ENCODE data around the gene QTRT2. TPM values are rescaled to one million over a fixed set of nuclear protein-coding genes. Genes with fewer than 3 reads are reported as not detected.

The QTRT2 gene
- total RNA-seq, 1 experiment from 2014 or later = 38.0 TPM

- no peaks in the 10 kb centered on the region for H3K79me2 ChIP-seq (ENCODE audit: low read length)
- intact Hi-C loops (cut with micrococcal nuclease) = no loop called here
Measured at GRCh38 chr3:114114719-114115118, 58.2 kb downstream of the QTRT2 start.

GRCh38 chr3:114115143-114115542, 58.6 kb downstream of the QTRT2 start:
- Histone ChIP-seq H3K9me3 (ENCODE audit: low read length) (no peaks in the 10 kb centered on the region), H3K79me2 (ENCODE audit: low read length) (no peaks in the 10 kb centered on the region), H3K4me1 (ENCODE audit: insufficient read depth, low read length) (no peaks in the 10 kb centered on the region), H4K20me1 (ENCODE audit: low read length) (no peaks in the 10 kb centered on the region), H3K27ac (ENCODE audit: low read length) (no peak overlapping the region), H2AFZ (ENCODE audit: low read length) (no peak overlapping the region), H3F3A (ENCODE audit: low read length, unreplicated experiment) (no peaks in the 10 kb centered on the region), H3K9ac (ENCODE audit: low read length) (no peak overlapping the region), H3K4me2 (ENCODE audit: low read length) (no peak overlapping the region), H3K9me2 (replicated peaks; ENCODE audit: low read length) (0 out of 2 replicates have a peak, but pooled peaks cover 2% of the 10 kb centered on the region), H3K4me3 (ENCODE audit: low read length) (no peak overlapping the region), H3K27me3 (ENCODE audit: low read length) (peaks cover 11% of the 10 kb centered on the region; the same call in 1 of the 2 replicates), H3K36me3 (ENCODE audit: low read depth, low read length) (no peaks in the 10 kb centered on the region)
- DNase-seq (no peak), ATAC-seq (no peak)
- POLR2A ChIA-PET (ENCODE audit: unreplicated experiment) = no interaction called here
- intact Hi-C loops (cut with micrococcal nuclease) = no loop called here
- TF ChIP-seq CTCF (conservative IDR thresholded peaks at IDR 0.05; ENCODE audit: low read depth, low read length) (no peak), EZH2 (IDR thresholded peaks at IDR 0.05; ENCODE audit: low read length, unreplicated experiment) (no peak), EZH2phosphoT487 (IDR thresholded peaks at IDR 0.05; ENCODE audit: borderline replicate concordance, low read length) (no peak)
- CTCF ChIA-PET = interaction anchor here (0.5 kb wide), 1 partner anchor 23 kb away, joined by 10 read pairs; no protein-coding TSS in a partner anchor
- BruUV-seq (replicated peaks) = no TSS peak

More at GRCh38 chr3:114114719-114115118, 58.2 kb downstream of the QTRT2 start:
- no peak overlapping the region for H2AFZ ChIP-seq (ENCODE audit: low read length)
- no peak overlapping the region for H3K27ac ChIP-seq (ENCODE audit: low read length)
- no TSS peak for BruUV-seq (replicated peaks)
- H3K4me2 ChIP-seq (ENCODE audit: low read length) = no peak overlapping the region
- no peaks in the 10 kb centered on the region for H3K9me3 ChIP-seq (ENCODE audit: low read length)
- ATAC-seq (no peak), DNase-seq (no peak)
- no peaks in the 10 kb centered on the region for H3K36me3 ChIP-seq (ENCODE audit: low read depth, low read length)
- H4K20me1 ChIP-seq (ENCODE audit: low read length) = no peaks in the 10 kb centered on the region
- H3K9me2 ChIP-seq (replicated peaks; ENCODE audit: low read length) = 0 out of 2 replicates have a peak, but pooled peaks cover 2% of the 10 kb centered on the region
- peaks cover 14% of the 10 kb centered on the region; the same call in 1 of the 2 replicates for H3K27me3 ChIP-seq (ENCODE audit: low read length)
- H3K4me3 ChIP-seq (ENCODE audit: low read length) = no peak overlapping the region
- no peak for TF ChIP-seq EZH2phosphoT487 (IDR thresholded peaks at IDR 0.05; ENCODE audit: borderline replicate concordance, low read length)
- TF ChIP-seq EZH2 (IDR thresholded peaks at IDR 0.05; ENCODE audit: low read length, unreplicated experiment) = no peak
- TF ChIP-seq CTCF (conservative IDR thresholded peaks at IDR 0.05; ENCODE audit: low read depth, low read length) = no peak
- no peak overlapping the region for H3K9ac ChIP-seq (ENCODE audit: low read length)
- CTCF ChIA-PET = no interaction called here
- H3F3A ChIP-seq (ENCODE audit: low read length, unreplicated experiment) = no peaks in the 10 kb centered on the region
- POLR2A ChIA-PET (ENCODE audit: unreplicated experiment) = no interaction called here
- no peaks in the 10 kb centered on the region for H3K4me1 ChIP-seq (ENCODE audit: insufficient read depth, low read length)

GRCh38 chr3:114119776-114120175, 63.2 kb downstream of the QTRT2 start:
- Histone ChIP-seq H3K4me3 (ENCODE audit: low read length) (no peak overlapping the region), H3K27ac (ENCODE audit: low read length) (no peak overlapping the region), H3F3A (ENCODE audit: low read length, unreplicated experiment) (no peaks in the 10 kb centered on the region), H3K36me3 (ENCODE audit: low read depth, low read length) (no peaks in the 10 kb centered on the region), H3K4me1 (ENCODE audit: insufficient read depth, low read length) (no peaks in the 10 kb centered on the region), H3K4me2 (ENCODE audit: low read length) (no peak overlapping the region), H3K9me3 (ENCODE audit: low read length) (no peaks in the 10 kb centered on the region), H4K20me1 (ENCODE audit: low read length) (no peaks in the 10 kb centered on the region), H3K9me2 (replicated peaks; ENCODE audit: low read length) (no peaks in the 10 kb centered on the region), H3K27me3 (ENCODE audit: low read length) (0 out of 2 replicates have a peak, but pooled peaks cover 10% of the 10 kb centered on the region), H2AFZ (ENCODE audit: low read length) (no peak overlapping the region), H3K9ac (ENCODE audit: low read length) (no peak overlapping the region), H3K79me2 (ENCODE audit: low read length) (no peaks in the 10 kb centered on the region)
- DNase-seq (no peak), ATAC-seq (no peak)
- intact Hi-C loops (cut with micrococcal nuclease) = no loop called here
- POLR2A ChIA-PET (ENCODE audit: unreplicated experiment) = no interaction called here
- TF ChIP-seq EZH2 (IDR thresholded peaks at IDR 0.05; ENCODE audit: low read length, unreplicated experiment) = no peak
- no peak for TF ChIP-seq EZH2phosphoT487 (IDR thresholded peaks at IDR 0.05; ENCODE audit: borderline replicate concordance, low read length)
- TF ChIP-seq CTCF (conservative IDR thresholded peaks at IDR 0.05; ENCODE audit: low read depth, low read length) = no peak
- BruUV-seq (replicated peaks) = no TSS peak
- CTCF ChIA-PET = no interaction called here
